Progenitor cell of endocrine pancreas (in vitro differentiated cells): ENCODE data around the gene PLPP7. TPM values are rescaled to one million over a fixed set of nuclear protein-coding genes. Genes with fewer than 3 reads are reported as not detected.
"Not testable (repeated sequence)": the region's sequence is repeated elsewhere in the genome, so short reads cannot be mapped to it uniquely, and the experiment has no call there.

Experiments
- DNase-seq: peaks from one replicate; pipeline ENCODE4 v3.0.0; 2021; ENCODE audit warnings: low spot score; ENCODE audit not compliant: unreplicated experiment
- H3K27ac Mint-ChIP-seq: 2 replicates; pipeline ENCODE4 v1.8.0; 2021; ENCODE audit warnings: mild to moderate bottlenecking, moderate library complexity, mixed read lengths
- H3K27me3 Mint-ChIP-seq: 2 replicates; pipeline ENCODE4 v1.8.0; 2021; ENCODE audit warnings: mixed read lengths
- H3K36me3 Mint-ChIP-seq: 2 replicates; pipeline ENCODE4 v1.8.0; 2022; ENCODE audit warnings: mixed read lengths; ENCODE audit not compliant: insufficient read depth
- H3K4me1 Mint-ChIP-seq: 2 replicates; pipeline ENCODE4 v1.8.0; 2021; ENCODE audit warnings: low read depth, mixed read lengths
- H3K4me3 Mint-ChIP-seq: 2 replicates; pipeline ENCODE4 v1.8.0; 2021; ENCODE audit warnings: low read depth, mild to moderate bottlenecking, moderate library complexity, mixed read lengths
- H3K9me3 Mint-ChIP-seq: 2 replicates; pipeline ENCODE4 v1.8.0; 2021; ENCODE audit warnings: low read depth, mixed read lengths
- total RNA-seq: library from RNA; stranded (reverse); gene quantifications from 2 replicates; pipeline ENCODE4 v1.2.1, GENCODE V29; 2021
- TF ChIP-seq, protein P1 (sequence below): fragments of 200-600 bp; sonication (generic); IDR thresholded peaks from one replicate; pipeline ENCODE4 v1.5.0; 2021; ENCODE audit warnings: antibody characterized with exemption, mild to moderate bottlenecking; ENCODE audit not compliant: unreplicated experiment

The PLPP7 gene
- total RNA-seq, 1 donor from 2014 or later, result 3.6 TPM

DNA sequence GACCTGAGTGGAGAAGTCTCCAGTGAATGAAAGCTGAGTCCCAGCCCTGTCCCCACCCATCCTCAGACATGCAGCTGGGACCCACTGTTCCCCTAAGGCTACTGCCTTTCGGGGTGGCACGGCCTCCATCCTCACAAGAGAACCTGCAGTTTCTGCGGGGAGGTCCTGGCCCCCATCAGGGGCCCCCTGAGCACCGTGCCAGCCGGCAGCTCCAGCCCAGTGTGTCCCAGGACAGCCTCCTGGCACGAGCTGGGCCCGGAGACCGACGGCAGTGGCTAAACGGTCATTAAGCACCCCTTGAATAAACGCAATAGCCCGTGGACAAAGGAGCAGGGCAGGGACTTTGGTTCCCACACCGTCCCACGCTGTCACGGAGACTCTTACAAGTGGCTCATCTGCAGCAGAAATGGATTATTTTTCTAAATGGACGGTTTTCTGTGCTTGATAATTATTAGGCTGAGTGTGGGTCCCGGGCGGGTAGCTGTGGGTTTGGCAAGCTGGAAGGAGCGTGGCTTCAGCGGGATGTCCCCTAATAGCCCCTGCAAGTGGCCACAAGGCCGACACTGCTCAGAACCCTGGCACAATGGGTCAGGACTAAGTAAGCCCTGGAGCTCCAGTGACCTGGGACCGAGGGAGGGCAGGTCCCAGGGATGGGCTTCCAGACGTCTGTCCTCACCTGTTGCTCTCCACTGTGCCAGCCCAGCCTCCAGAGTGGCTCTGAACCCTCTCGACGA, 30.7 kb upstream of the PLPP7 start:
- no peaks in the 10 kb centered on the region for H3K27me3 Mint-ChIP-seq
- DNase-seq, result no peak
- H3K27ac Mint-ChIP-seq, result no peak overlapping the region
- TF ChIP-seq, protein P1, sequence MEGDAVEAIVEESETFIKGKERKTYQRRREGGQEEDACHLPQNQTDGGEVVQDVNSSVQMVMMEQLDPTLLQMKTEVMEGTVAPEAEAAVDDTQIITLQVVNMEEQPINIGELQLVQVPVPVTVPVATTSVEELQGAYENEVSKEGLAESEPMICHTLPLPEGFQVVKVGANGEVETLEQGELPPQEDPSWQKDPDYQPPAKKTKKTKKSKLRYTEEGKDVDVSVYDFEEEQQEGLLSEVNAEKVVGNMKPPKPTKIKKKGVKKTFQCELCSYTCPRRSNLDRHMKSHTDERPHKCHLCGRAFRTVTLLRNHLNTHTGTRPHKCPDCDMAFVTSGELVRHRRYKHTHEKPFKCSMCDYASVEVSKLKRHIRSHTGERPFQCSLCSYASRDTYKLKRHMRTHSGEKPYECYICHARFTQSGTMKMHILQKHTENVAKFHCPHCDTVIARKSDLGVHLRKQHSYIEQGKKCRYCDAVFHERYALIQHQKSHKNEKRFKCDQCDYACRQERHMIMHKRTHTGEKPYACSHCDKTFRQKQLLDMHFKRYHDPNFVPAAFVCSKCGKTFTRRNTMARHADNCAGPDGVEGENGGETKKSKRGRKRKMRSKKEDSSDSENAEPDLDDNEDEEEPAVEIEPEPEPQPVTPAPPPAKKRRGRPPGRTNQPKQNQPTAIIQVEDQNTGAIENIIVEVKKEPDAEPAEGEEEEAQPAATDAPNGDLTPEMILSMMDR, result no peak
- H3K36me3 Mint-ChIP-seq, result peaks cover 2% of the 10 kb centered on the region
- H3K4me1 Mint-ChIP-seq, result no peaks in the 10 kb centered on the region
- H3K4me3 Mint-ChIP-seq, result no peak overlapping the region
- H3K9me3 Mint-ChIP-seq, result no peaks in the 10 kb centered on the region

DNA sequence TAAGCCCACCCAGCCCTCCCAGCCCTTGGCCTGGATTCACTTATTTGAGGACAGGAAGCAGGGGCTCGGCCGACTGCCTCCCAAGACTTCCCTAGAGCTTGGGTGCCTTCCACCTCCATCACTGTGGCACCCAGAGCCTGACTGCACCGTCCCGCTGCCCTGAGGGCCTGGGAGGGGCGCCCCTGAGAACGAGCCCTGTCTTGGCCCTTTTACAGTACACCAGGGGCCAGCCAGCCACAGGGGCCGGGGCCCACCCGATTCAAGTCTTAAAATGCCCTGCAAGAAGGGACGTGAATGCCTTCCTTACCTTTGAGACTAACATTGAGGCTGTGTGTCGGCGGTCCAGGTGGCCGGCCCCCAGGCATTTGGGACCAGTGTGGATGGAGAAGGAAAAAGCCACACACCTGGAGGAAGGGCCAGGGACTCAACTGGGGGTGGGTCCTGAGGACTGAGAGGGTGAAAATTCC, 30.1 kb upstream of the PLPP7 start:
- H3K27ac Mint-ChIP-seq, result no peak overlapping the region
- no peaks in the 10 kb centered on the region for H3K4me1 Mint-ChIP-seq
- H3K9me3 Mint-ChIP-seq, result no peaks in the 10 kb centered on the region
- peaks cover 2% of the 10 kb centered on the region for H3K36me3 Mint-ChIP-seq
- H3K27me3 Mint-ChIP-seq, result no peaks in the 10 kb centered on the region
- no peak for DNase-seq
- H3K4me3 Mint-ChIP-seq, result no peak overlapping the region
- TF ChIP-seq, protein P1, result no peak

DNA sequence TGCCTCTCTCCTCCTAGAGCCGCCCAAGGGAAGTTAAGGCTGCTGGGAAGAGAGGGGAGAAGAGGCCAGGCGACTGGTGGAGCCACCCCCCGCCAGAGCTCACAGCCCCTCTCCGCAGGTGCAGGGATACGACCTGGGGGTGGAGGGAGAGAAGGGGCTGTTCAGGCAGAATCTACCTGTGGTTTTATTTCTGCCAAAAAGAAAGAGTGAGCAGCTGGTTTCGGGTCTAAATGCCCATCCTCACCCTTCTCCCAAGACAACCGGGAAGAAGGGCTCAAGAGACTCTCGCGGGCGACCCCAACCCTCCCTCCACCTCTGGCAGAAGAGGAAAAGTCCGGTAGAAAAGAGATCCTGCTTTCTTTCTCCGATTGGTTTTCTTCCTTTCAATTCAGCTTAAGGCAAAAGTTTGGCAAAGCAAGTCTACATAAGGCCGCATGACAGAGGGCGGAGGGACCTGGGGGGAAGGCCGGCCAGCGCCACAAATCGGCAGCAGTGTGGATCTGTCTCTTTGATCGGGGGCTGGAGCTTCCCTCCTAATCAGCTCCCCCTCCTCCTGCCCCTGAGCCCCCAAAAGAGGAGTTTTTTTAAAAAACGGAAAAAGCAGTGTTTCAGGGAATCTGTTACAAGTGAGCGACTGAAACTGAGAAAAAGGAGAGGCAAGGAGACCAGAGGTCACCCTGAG, 29.5 kb upstream of the PLPP7 start:
- Mint-ChIP-seq H3K4me3 (no peak overlapping the region), H3K9me3 (no peaks in the 10 kb centered on the region), H3K27ac (no peak overlapping the region), H3K36me3 (peaks cover 2% of the 10 kb centered on the region), H3K4me1 (no peaks in the 10 kb centered on the region), H3K27me3 (no peaks in the 10 kb centered on the region)
- no peak for DNase-seq
- TF ChIP-seq, protein P1, result no peak

DNA sequence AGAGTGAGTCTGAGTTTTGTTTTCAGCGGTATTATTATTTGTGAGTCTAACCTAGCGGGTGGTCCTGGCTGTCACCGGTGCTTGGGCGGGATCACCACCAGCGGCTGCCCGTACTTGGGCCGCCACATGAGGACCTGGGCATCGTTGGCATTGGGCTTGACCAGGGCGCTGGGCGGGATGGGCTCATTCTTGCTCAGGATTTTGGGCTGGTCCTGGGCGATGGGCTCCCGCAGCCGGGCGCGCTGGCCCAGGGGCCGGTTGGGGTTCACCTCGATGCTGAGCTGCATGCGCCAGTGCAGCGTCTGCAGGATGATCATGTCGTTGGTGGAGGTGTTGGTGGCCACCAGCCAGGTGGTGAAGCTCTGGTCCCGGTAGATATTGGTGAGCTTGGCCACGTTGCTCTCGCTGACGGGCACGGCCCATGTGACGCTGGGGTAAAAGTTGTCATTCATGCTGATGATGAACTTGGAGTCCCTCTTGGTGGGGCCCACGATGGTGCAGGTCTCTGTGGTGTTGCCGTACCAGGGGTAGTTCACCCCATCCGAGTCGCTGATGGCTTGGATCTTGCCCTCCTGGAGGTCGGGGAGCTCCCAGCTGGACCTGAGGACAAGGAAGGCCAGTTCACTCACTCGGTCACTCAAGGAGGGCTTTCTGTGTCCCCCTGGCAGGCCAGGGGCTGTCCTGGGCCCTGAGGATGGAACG, 28.6 kb upstream of the PLPP7 start:
- DNase-seq, result no peak
- H3K27me3 Mint-ChIP-seq, result no peaks in the 10 kb centered on the region
- TF ChIP-seq, protein P1, result no peak
- no peaks in the 10 kb centered on the region for H3K9me3 Mint-ChIP-seq
- H3K36me3 Mint-ChIP-seq, result peaks cover 2% of the 10 kb centered on the region
- H3K27ac Mint-ChIP-seq, result no peak overlapping the region
- H3K4me1 Mint-ChIP-seq, result no peaks in the 10 kb centered on the region
- H3K4me3 Mint-ChIP-seq, result no peak overlapping the region

DNA sequence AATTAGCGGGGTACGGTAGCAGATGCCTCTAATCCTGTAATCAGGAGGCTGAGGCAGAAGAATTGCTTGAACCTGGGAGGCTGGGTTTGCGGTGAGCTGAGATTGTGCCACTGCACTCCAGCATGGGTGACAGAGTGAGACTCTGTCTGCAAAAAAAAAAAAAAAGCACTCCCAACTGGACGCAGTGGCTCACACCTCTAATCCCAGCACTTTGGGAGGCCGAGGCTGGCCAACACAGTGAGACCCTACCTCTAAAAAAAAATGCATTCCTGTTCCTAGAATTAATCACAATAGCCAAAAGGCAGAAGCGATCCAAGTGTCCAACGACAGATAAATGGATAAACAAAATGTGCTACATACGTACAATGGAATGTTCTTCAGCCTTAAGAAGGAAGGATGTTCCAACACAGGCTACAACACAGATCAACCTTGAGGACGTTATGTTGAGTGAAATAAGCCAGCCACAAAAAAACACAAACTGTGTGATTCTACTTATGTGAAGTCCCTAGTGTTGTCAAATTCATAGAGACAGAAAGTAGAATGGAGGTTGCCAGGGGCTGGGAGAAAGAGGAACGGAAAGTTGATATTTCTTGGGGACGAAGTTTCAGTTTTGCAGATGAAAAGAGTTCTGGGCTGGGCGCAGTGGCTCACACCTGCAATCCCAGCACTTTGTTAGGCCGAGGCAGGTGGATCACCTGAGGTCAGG, 27.0 kb upstream of the PLPP7 start:
- H3K4me1 Mint-ChIP-seq, result no peaks in the 10 kb centered on the region
- H3K27me3 Mint-ChIP-seq, result no peaks in the 10 kb centered on the region
- no peaks in the 10 kb centered on the region for H3K9me3 Mint-ChIP-seq
- no peak overlapping the region for H3K27ac Mint-ChIP-seq
- DNase-seq, result no peak
- TF ChIP-seq, protein P1, result no peak
- H3K4me3 Mint-ChIP-seq, result no peak overlapping the region
- H3K36me3 Mint-ChIP-seq, result peaks cover 2% of the 10 kb centered on the region

DNA sequence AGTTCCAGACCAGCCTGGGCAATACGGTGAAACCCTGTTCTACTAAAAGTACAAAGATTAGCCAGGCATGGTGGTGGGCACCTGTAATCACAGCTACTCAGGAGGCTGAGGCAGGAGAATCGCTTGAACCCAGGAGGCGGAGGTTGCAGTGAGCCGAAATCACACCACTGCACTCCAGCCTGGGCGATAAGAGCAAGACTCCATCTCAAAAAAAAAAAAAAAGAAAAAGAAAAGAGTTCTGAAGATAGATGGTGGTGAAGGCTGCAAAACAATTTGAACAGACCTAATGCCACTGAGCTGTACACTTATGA, 26.5 kb upstream of the PLPP7 start:
- not testable (repeated sequence) for H3K27me3 Mint-ChIP-seq, H3K9me3 Mint-ChIP-seq, DNase-seq, H3K27ac Mint-ChIP-seq, H3K4me1 Mint-ChIP-seq, H3K36me3 Mint-ChIP-seq, H3K4me3 Mint-ChIP-seq
